ENCODE measurements around the gene ZNF692.
"Not testable (repeated sequence)": the region's sequence is repeated elsewhere in the genome, so short reads cannot be mapped to it uniquely, and the experiment has no call there.

Gene ZNF692

GRCh38 chr1:248858891-248859889, at the start of gene ZNF692:
Gene ZNF692, minus strand, starts transcription at chr1:248859085. Its CDS starts 776 bp downstream, at chr1:248858309.
- in situ Hi-C loops (cut with HindIII; ENCODE audit: low sequenced_read_pairs): no loop called here

- in situ Hi-C loops (cut with HindIII; ENCODE audit: low sequenced_read_pairs): no loop called here
Observed at GRCh38 chr1:248906753-248907661, 48.1 kb upstream of the ZNF692 start.

GRCh38 chr1:248906009-248906752, 47.3 kb upstream of the ZNF692 start, which contains the start of gene PGBD2:
Gene PGBD2, plus strand, starts transcription at chr1:248906235. Its CDS starts 7,628 bp downstream, at chr1:248913863.
- in situ Hi-C loops (cut with HindIII; ENCODE audit: low sequenced_read_pairs): no loop called here

- in situ Hi-C loops (cut with HindIII; ENCODE audit: low sequenced_read_pairs): no loop called here
Observed at GRCh38 chr1:248905662-248906008, 46.8 kb upstream of the ZNF692 start.

- in situ Hi-C loops (cut with HindIII; ENCODE audit: low sequenced_read_pairs): no loop called here
Observed at GRCh38 chr1:248904437-248905216, 45.7 kb upstream of the ZNF692 start.

- in situ Hi-C loops (cut with HindIII; ENCODE audit: low sequenced_read_pairs): no loop called here
Observed at GRCh38 chr1:248901578-248901977, 42.7 kb upstream of the ZNF692 start.

GRCh38 chr1:248900637-248901036, 41.8 kb upstream of the ZNF692 start:
- in situ Hi-C loops (cut with HindIII; ENCODE audit: low sequenced_read_pairs): no loop called here

GRCh38 chr1:248897412-248898337, 38.8 kb upstream of the ZNF692 start:
- in situ Hi-C loops (cut with HindIII; ENCODE audit: low sequenced_read_pairs): no loop called here

GRCh38 chr1:248894837-248895236, 36.0 kb upstream of the ZNF692 start:
- in situ Hi-C loops (cut with HindIII; ENCODE audit: low sequenced_read_pairs): no loop called here

- in situ Hi-C loops (cut with HindIII; ENCODE audit: low sequenced_read_pairs): no loop called here
Observed at GRCh38 chr1:248892590-248892989, 33.7 kb upstream of the ZNF692 start.

- in situ Hi-C loops (cut with HindIII; ENCODE audit: low sequenced_read_pairs): no loop called here
Observed at GRCh38 chr1:248891758-248892157, 32.9 kb upstream of the ZNF692 start.

- in situ Hi-C loops (cut with HindIII; ENCODE audit: low sequenced_read_pairs): no loop called here
Observed at GRCh38 chr1:248890549-248891498, 31.9 kb upstream of the ZNF692 start.

GRCh38 chr1:248889914-248890243, 31.0 kb upstream of the ZNF692 start:
- in situ Hi-C loops (cut with HindIII; ENCODE audit: low sequenced_read_pairs): not testable (repeated sequence)

- in situ Hi-C loops (cut with HindIII; ENCODE audit: low sequenced_read_pairs): no loop called here
Observed at GRCh38 chr1:248886237-248886895, 27.5 kb upstream of the ZNF692 start.

GRCh38 chr1:248885646-248886045, 26.8 kb upstream of the ZNF692 start:
- in situ Hi-C loops (cut with HindIII; ENCODE audit: low sequenced_read_pairs): no loop called here

- in situ Hi-C loops (cut with HindIII; ENCODE audit: low sequenced_read_pairs): no loop called here
Observed at GRCh38 chr1:248884632-248885295, 25.9 kb upstream of the ZNF692 start.

- in situ Hi-C loops (cut with HindIII; ENCODE audit: low sequenced_read_pairs): not testable (repeated sequence)
Observed at GRCh38 chr1:248882427-248882826, 23.5 kb upstream of the ZNF692 start.

Data from endothelial cell of hepatic sinusoid (primary cell).